Liver (tissue), 9 donors: ENCODE measurements around the gene DSEL. TPM values are rescaled to one million over a fixed set of nuclear protein-coding genes. Genes with fewer than 3 reads are reported as not detected.

ENCODE experiments used
- DNase-seq: peaks from one replicate; pipeline ENCODE4 v3.0.0-alpha.2; 2017; ENCODE audit warnings: low spot score
- H3K27ac ChIP-seq, 2 donors: one replicate each; pipeline ENCODE4 v1.7.0; 2013; ENCODE audit warnings: inconsistent platforms in 2 of 2, low read length in 2 of 2, control low read depth in 1 of 2, low read depth in 1 of 2, mild to moderate bottlenecking in 1 of 2
- H3K27me3 ChIP-seq, 4 donors: one replicate each; pipeline versions ENCODE4 v1.6.1 to v1.7.0; 2013; ENCODE audit warnings: low read length in 3 of 4, inconsistent platforms in 1 of 4, mild to moderate bottlenecking in 1 of 4, moderate library complexity in 1 of 4; ENCODE audit not compliant: control insufficient read depth in 4 of 4, insufficient read depth in 4 of 4
- H3K36me3 ChIP-seq, 4 donors: one replicate each; pipeline versions ENCODE4 v1.6.1 to v1.7.0; 2013; ENCODE audit warnings: low read length in 3 of 4, mild to moderate bottlenecking in 3 of 4, low read depth in 1 of 4, moderate library complexity in 1 of 4; ENCODE audit not compliant: control insufficient read depth in 4 of 4, insufficient read depth in 3 of 4
- H3K4me1 ChIP-seq, 4 donors: one replicate each; pipeline versions ENCODE4 v1.6.1 to v1.7.0; 2013; ENCODE audit warnings: low read length in 3 of 4, mild to moderate bottlenecking in 3 of 4, moderate library complexity in 1 of 4; ENCODE audit not compliant: control insufficient read depth in 4 of 4, insufficient read depth in 4 of 4
- H3K4me3 ChIP-seq, 3 donors: one replicate each; pipeline versions ENCODE4 v1.6.1 to v1.7.0; 2013; ENCODE audit warnings: low read length in 3 of 3, control low read depth in 1 of 3, low read depth in 1 of 3, mild to moderate bottlenecking in 1 of 3
- H3K9ac ChIP-seq, 2 donors: one replicate each; pipeline ENCODE4 v1.7.0; 2013; ENCODE audit warnings: low read length in 2 of 2, mild to moderate bottlenecking in 2 of 2, moderate library complexity in 2 of 2, control low read depth in 1 of 2, low read depth in 1 of 2
- H3K9me3 ChIP-seq, 4 donors: one replicate each; pipeline versions ENCODE4 v1.6.1 to v1.7.0; 2013; ENCODE audit warnings: low read length in 3 of 4; ENCODE audit not compliant: control insufficient read depth in 4 of 4
- EGR1 ChIP-seq, 2 donors: IDR thresholded peaks; 2 replicates each; pipeline ENCODE4 v1.6.1; 2016 to 2018; ENCODE audit warnings: antibody characterized with exemption in 2 of 2, low read depth in 2 of 2
- FOXA1 ChIP-seq: IDR thresholded peaks from 2 replicates; pipeline ENCODE4 v1.6.1; 2016; ENCODE audit warnings: antibody characterized with exemption
- FOXA2 ChIP-seq: IDR thresholded peaks from 2 replicates; pipeline ENCODE4 v1.6.1; 2016; ENCODE audit warnings: antibody characterized with exemption
- GABPA ChIP-seq, 2 donors: IDR thresholded peaks in 1 of 2; conservative IDR thresholded peaks in 1 of 2; 2 replicates each; pipeline ENCODE4 v1.6.1; 2016; ENCODE audit warnings: antibody characterized with exemption in 2 of 2, mild to moderate bottlenecking in 1 of 2, moderate library complexity in 1 of 2
- HNF4A ChIP-seq, 2 donors: conservative IDR thresholded peaks; 2 replicates each; pipeline ENCODE4 v1.6.1; 2016; ENCODE audit warnings: antibody characterized with exemption in 2 of 2, mild to moderate bottlenecking in 2 of 2
- HNF4G ChIP-seq: IDR thresholded peaks from 2 replicates; pipeline ENCODE4 v1.6.1; 2016; ENCODE audit warnings: antibody characterized with exemption
- JUND ChIP-seq, 2 donors: IDR thresholded peaks; 2 replicates each; pipeline ENCODE4 v1.6.1; 2016; ENCODE audit warnings: antibody characterized with exemption in 2 of 2
- MAX ChIP-seq: IDR thresholded peaks from 2 replicates; pipeline ENCODE4 v1.6.1; 2016; ENCODE audit warnings: antibody characterized with exemption
- NR2F2 ChIP-seq: IDR thresholded peaks from 2 replicates; pipeline ENCODE4 v1.6.1; 2016; ENCODE audit warnings: antibody characterized with exemption
- RAD21 ChIP-seq, 2 donors: IDR thresholded peaks; 2 replicates each; pipeline ENCODE4 v1.6.1; 2016; ENCODE audit warnings: antibody characterized with exemption in 2 of 2, mild to moderate bottlenecking in 2 of 2
- RXRA ChIP-seq, 2 donors: IDR thresholded peaks; 2 replicates each; pipeline ENCODE4 v1.6.1; 2017 to 2018; ENCODE audit warnings: antibody characterized with exemption in 2 of 2, mild to moderate bottlenecking in 1 of 2
- SP1 ChIP-seq: IDR thresholded peaks from 2 replicates; pipeline ENCODE4 v1.6.1; 2018; ENCODE audit warnings: antibody characterized with exemption, mild to moderate bottlenecking
- TAF1 ChIP-seq: conservative IDR thresholded peaks from 2 replicates; pipeline ENCODE4 v1.6.1; 2016; ENCODE audit warnings: antibody characterized with exemption, mild to moderate bottlenecking
- YY1 ChIP-seq: IDR thresholded peaks from 2 replicates; pipeline ENCODE4 v1.6.1; 2016; ENCODE audit warnings: antibody characterized with exemption, mild to moderate bottlenecking
- WGBS: extraction: QIAGEN DNeasy Blood & Tissue Kit; methylation state at CpG from one replicate; pipeline ENCODE4 v1.1.7; 2013; 5-methylcytosine and 5-hydroxymethylcytosine counted together
- polyA plus RNA-seq, 2 donors: library from polyadenylated mRNA; stranded (reverse) in 1 of 2; unstranded in 1 of 2; fragments of 200-250 nt in 1 of 2; fragments of >200 nt in 1 of 2; fragmentation: Nextera tagmentation in 1 of 2; extraction: Ambion mirVana in 1 of 2; gene quantifications; one replicate each; pipeline versions ENCODE4 v1.2.1 to v1.2.3, GENCODE V29; 2013 to 2015
- total RNA-seq, 2 donors: library from RNA; depleted of rRNA; stranded (reverse); fragments of >200 nt; gene quantifications; one replicate each; pipeline ENCODE4 v1.2.3, GENCODE V29; 2014
- TF ChIP-seq, protein P1 (sequence below): fragments of 150-350 bp; IDR thresholded peaks from 2 replicates; pipeline ENCODE4 v1.5.1; 2017; ENCODE audit warnings: improper control_type of control experiment, low read depth, low read length; ENCODE audit not compliant: missing input control
- TF ChIP-seq, protein P2 (sequence below): IDR thresholded peaks from 2 replicates; pipeline ENCODE4 v1.6.1; 2016; ENCODE audit warnings: antibody characterized with exemption
- TF ChIP-seq, protein P3 (sequence below): IDR thresholded peaks from 2 replicates; pipeline ENCODE4 v1.6.1; 2016; ENCODE audit warnings: antibody characterized with exemption
- donor health status: healthy.
- donor health status: healthy.
- donor health status: healthy.
- donor health status: healthy.
- donor health status: healthy.

DSEL gene
- total and polyA plus RNA-seq, 4 donors, result 1.7 to 4.9 (median 3.4) TPM

- no peak for DNase-seq
- Histone ChIP-seq H3K27me3 (no peaks in the 10 kb centered on the region), H3K9me3 (no peaks in the 10 kb centered on the region), H3K4me1 (no peaks in the 10 kb centered on the region), H3K4me3 (no peak overlapping the region), H3K36me3 (no peaks in the 10 kb centered on the region), H3K27ac (no peak overlapping the region), H3K9ac (no peak overlapping the region)
- WGBS, result 73% methylated on average over 2 of the region's 2 CpGs
- TF ChIP-seq NR2F2, result no peak
- no peak for TF ChIP-seq YY1
- no peak for TF ChIP-seq GABPA (IDR thresholded peaks at IDR 0.05 in 1 of 2, conservative IDR thresholded peaks at IDR 0.05 in 1 of 2)
These were observed 32.1 kb downstream of the DSEL start for GRCh38 chr18:67484458-67484857.

- Histone ChIP-seq H3K4me1 (no peaks in the 10 kb centered on the region), H3K27me3 (no peaks in the 10 kb centered on the region), H3K4me3 (no peak overlapping the region), H3K9ac (no peak overlapping the region), H3K9me3 (no peaks in the 10 kb centered on the region), H3K27ac (no peak overlapping the region), H3K36me3 (no peaks in the 10 kb centered on the region)
- no peak for DNase-seq
- TF ChIP-seq EGR1 (IDR thresholded peaks at IDR 0.05; ENCODE audit: low read depth in 2 of 2), result no peak
- no peak for TF ChIP-seq FOXA2
- TF ChIP-seq, protein P1, sequence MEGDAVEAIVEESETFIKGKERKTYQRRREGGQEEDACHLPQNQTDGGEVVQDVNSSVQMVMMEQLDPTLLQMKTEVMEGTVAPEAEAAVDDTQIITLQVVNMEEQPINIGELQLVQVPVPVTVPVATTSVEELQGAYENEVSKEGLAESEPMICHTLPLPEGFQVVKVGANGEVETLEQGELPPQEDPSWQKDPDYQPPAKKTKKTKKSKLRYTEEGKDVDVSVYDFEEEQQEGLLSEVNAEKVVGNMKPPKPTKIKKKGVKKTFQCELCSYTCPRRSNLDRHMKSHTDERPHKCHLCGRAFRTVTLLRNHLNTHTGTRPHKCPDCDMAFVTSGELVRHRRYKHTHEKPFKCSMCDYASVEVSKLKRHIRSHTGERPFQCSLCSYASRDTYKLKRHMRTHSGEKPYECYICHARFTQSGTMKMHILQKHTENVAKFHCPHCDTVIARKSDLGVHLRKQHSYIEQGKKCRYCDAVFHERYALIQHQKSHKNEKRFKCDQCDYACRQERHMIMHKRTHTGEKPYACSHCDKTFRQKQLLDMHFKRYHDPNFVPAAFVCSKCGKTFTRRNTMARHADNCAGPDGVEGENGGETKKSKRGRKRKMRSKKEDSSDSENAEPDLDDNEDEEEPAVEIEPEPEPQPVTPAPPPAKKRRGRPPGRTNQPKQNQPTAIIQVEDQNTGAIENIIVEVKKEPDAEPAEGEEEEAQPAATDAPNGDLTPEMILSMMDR, result no peak
- TF ChIP-seq JUND (IDR thresholded peaks at IDR 0.05), result no peak
- no peak for TF ChIP-seq GABPA (IDR thresholded peaks at IDR 0.05 in 1 of 2, conservative IDR thresholded peaks at IDR 0.05 in 1 of 2)
- TF ChIP-seq TAF1, result no peak
- TF ChIP-seq RXRA (IDR thresholded peaks at IDR 0.05), result no peak
- no peak for TF ChIP-seq NR2F2
- 90% methylated on average over 6 of the region's 6 CpGs for WGBS
These were observed 32.6 kb downstream of the DSEL start for GRCh38 chr18:67483952-67484351.

DNA sequence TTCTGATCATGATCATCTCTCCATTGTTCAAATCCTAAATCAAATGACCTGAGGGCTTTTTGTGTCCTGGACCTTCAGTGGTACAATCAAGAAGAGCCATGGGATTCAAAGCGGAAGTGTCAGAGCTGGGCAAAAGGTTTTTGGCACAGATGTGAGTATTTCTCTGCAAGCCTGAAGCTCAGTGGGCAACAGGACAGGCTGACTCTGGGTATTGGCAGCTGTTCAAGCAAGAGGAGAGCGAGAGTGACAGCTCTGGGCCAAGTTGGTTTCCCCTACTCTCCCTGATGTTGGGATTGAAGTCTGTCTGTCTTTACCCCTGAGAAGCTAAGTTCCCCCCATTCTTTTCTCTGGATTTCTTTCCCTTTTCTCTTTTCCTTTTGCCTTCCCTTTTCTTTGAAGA lies 33.3 kb downstream of the DSEL start:
- DNase-seq, result no peak
- TF ChIP-seq TAF1 (no peak), RAD21 (IDR thresholded peaks at IDR 0.05) (no peak), SP1 (no peak)
- Histone ChIP-seq H3K27ac (no peak overlapping the region), H3K9ac (no peak overlapping the region), H3K9me3 (no peaks in the 10 kb centered on the region), H3K27me3 (no peaks in the 10 kb centered on the region), H3K4me1 (no peaks in the 10 kb centered on the region), H3K4me3 (no peak overlapping the region), H3K36me3 (no peaks in the 10 kb centered on the region)
- WGBS, result 44% methylated on average over 2 of the region's 2 CpGs

- 58% methylated on average over 3 of the region's 3 CpGs for WGBS
- H3K27ac ChIP-seq, result no peak overlapping the region
- H3K4me3 ChIP-seq, result no peak overlapping the region
- H3K27me3 ChIP-seq, result no peaks in the 10 kb centered on the region
- no peaks in the 10 kb centered on the region for H3K9me3 ChIP-seq
- H3K4me1 ChIP-seq, result no peaks in the 10 kb centered on the region
- no peaks in the 10 kb centered on the region for H3K36me3 ChIP-seq
- H3K9ac ChIP-seq, result no peak overlapping the region
- no peak for DNase-seq
- no peak for TF ChIP-seq YY1
- no peak for TF ChIP-seq TAF1
- TF ChIP-seq MAX, result no peak
- TF ChIP-seq GABPA (IDR thresholded peaks at IDR 0.05 in 1 of 2, conservative IDR thresholded peaks at IDR 0.05 in 1 of 2), result no peak
- TF ChIP-seq, protein P2, sequence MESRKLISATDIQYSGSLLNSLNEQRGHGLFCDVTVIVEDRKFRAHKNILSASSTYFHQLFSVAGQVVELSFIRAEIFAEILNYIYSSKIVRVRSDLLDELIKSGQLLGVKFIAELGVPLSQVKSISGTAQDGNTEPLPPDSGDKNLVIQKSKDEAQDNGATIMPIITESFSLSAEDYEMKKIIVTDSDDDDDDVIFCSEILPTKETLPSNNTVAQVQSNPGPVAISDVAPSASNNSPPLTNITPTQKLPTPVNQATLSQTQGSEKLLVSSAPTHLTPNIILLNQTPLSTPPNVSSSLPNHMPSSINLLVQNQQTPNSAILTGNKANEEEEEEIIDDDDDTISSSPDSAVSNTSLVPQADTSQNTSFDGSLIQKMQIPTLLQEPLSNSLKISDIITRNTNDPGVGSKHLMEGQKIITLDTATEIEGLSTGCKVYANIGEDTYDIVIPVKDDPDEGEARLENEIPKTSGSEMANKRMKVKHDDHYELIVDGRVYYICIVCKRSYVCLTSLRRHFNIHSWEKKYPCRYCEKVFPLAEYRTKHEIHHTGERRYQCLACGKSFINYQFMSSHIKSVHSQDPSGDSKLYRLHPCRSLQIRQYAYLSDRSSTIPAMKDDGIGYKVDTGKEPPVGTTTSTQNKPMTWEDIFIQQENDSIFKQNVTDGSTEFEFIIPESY, result no peak
- no peak for TF ChIP-seq EGR1 (IDR thresholded peaks at IDR 0.05; ENCODE audit: low read depth in 2 of 2)
- TF ChIP-seq RAD21 (IDR thresholded peaks at IDR 0.05), result no peak
- no peak for TF ChIP-seq RXRA (IDR thresholded peaks at IDR 0.05)
- TF ChIP-seq, protein P1, result no peak
- TF ChIP-seq HNF4A (conservative IDR thresholded peaks at IDR 0.05), result no peak
- TF ChIP-seq HNF4G, result no peak
- TF ChIP-seq FOXA2, result no peak
- no peak for TF ChIP-seq NR2F2
- no peak for TF ChIP-seq FOXA1
- TF ChIP-seq, protein P3, sequence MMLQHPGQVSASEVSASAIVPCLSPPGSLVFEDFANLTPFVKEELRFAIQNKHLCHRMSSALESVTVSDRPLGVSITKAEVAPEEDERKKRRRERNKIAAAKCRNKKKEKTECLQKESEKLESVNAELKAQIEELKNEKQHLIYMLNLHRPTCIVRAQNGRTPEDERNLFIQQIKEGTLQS, result no peak
These were observed 38.3 kb downstream of the DSEL start for GRCh38 chr18:67478249-67478648.
